Small intestine (tissue), 7 donors: ENCODE results near the gene DDX50. TPM values are rescaled to one million over a fixed set of nuclear protein-coding genes. Genes with fewer than 3 reads are reported as not detected.
A peak's percentile ranks its signal among the peaks of the same experiment; 100 is the strongest.

Experiments
- DNase-seq, 2 donors: peaks; one replicate each; pipeline versions ENCODE4 v3.0.0 to v3.0.0-alpha.2; 2013
- FAIRE-seq: peaks from 2 replicates; lab custom pipeline; 2012; peaks lifted over from hg19 to GRCh38; lab: Jason Lieb, UNC
- H3K27ac ChIP-seq, 3 donors: one replicate each; pipeline ENCODE4 v1.5.1; 2013; ENCODE audit warnings: low read length in 2 of 3, mild to moderate bottlenecking in 2 of 3, control low read depth in 1 of 3, inconsistent platforms in 1 of 3, low read depth in 1 of 3, moderate library complexity in 1 of 3
- H3K27me3 ChIP-seq, 3 donors: one replicate each; pipeline ENCODE4 v1.6.1; 2013; ENCODE audit warnings: low read length in 3 of 3, inconsistent platforms in 1 of 3; ENCODE audit not compliant: control insufficient read depth in 3 of 3, insufficient read depth in 3 of 3
- H3K36me3 ChIP-seq, 3 donors: one replicate each; pipeline ENCODE4 v1.6.1; 2013; ENCODE audit warnings: low read length in 3 of 3, inconsistent platforms in 1 of 3, low read depth in 1 of 3, mild to moderate bottlenecking in 1 of 3, moderate library complexity in 1 of 3; ENCODE audit not compliant: control insufficient read depth in 3 of 3, insufficient read depth in 2 of 3
- H3K4me1 ChIP-seq, 3 donors: one replicate each; pipeline ENCODE4 v1.6.1; 2013; ENCODE audit warnings: low read length in 2 of 3, inconsistent platforms in 1 of 3, low read depth in 1 of 3, mild to moderate bottlenecking in 1 of 3, moderate library complexity in 1 of 3; ENCODE audit not compliant: control insufficient read depth in 3 of 3, insufficient read depth in 2 of 3
- H3K4me3 ChIP-seq, 3 donors: one replicate each; pipeline ENCODE4 v1.5.1; 2013; ENCODE audit warnings: low read length in 3 of 3, control low read depth in 1 of 3, inconsistent platforms in 1 of 3, low read depth in 1 of 3, mild to moderate bottlenecking in 1 of 3, moderate library complexity in 1 of 3
- H3K9me3 ChIP-seq, 2 donors: one replicate each; pipeline ENCODE4 v1.6.1; 2013; ENCODE audit warnings: low read depth in 1 of 2, low read length in 1 of 2; ENCODE audit not compliant: control insufficient read depth in 2 of 2, insufficient read depth in 1 of 2
- WGBS, 3 donors: extraction: QIAGEN DNeasy Blood & Tissue Kit; methylation state at CpG; one replicate each; pipeline ENCODE4 v1.1.7; 2013; 5-methylcytosine and 5-hydroxymethylcytosine counted together
- polyA plus RNA-seq, 4 donors: library from polyadenylated mRNA; stranded (reverse) in 3 of 4; unstranded in 1 of 4; fragments of 200-250 nt in 3 of 4; fragments of 120-200 nt in 1 of 4; gene quantifications; one replicate each; pipeline versions ENCODE4 v1.2.1 to v1.2.3, GENCODE V29; 2013
- donor health status: healthy with polysubstance abuse.
- donor health status: control.
- donor health status: control.
- donor health status: Bipolar disorder and iron deficiency.
- donor health status: healthy.

Gene DDX50
- polyA plus RNA-seq, 4 donors = 12.3 to 35.1 (median 22.0) TPM

GRCh38 chr10:68870061-68870460 lies 31.1 kb upstream of the DDX50 start:
- Histone ChIP-seq H3K27ac (peak overlapping the region in 1 of 3 donors; percentile 75), H3K4me3 (no peak overlapping the region), H3K36me3 (no peaks in the 10 kb centered on the region), H3K9me3 (peaks cover 0 to 19% of the 10 kb centered on the region in 2 donors), H3K27me3 (no peaks in the 10 kb centered on the region), H3K4me1 (peaks cover 0 to 17% (median 6%) of the 10 kb centered on the region in 3 donors)
- FAIRE-seq (no peak), DNase-seq (no peak)
- WGBS, 3 donors = 88 to 95% (median 89%) methylated on average over 2 of the region's 2 CpGs

DNA sequence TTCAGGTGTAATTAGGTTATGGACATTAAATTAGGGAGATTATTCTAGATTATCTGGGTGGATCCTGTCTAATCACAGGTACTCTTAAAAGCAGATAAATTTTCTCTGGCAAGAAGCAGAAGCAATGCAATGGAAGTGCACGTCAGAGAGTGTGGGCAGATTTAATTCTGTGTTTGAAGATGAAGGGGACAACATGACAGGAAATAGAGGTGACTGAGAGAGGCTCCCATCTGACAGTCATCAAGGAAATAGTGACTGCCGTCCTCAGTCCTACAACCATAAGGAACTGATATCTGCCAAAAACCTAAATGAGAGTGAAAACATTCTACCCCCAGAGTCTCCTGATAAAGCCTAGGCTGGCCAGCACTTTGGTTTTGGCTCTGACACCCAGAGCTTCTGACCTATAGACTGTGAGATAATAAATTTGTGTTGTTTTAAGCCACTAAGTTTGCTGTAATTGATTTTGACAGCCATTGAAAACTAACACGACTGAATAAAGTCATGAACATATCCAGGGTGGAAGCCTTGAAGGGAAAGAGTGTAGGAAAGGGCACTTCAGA lies 30.5 kb upstream of the DDX50 start:
- H3K27me3 ChIP-seq = no peaks in the 10 kb centered on the region
- DNase-seq (no peak), FAIRE-seq (no peak)
- H3K36me3 ChIP-seq = no peaks in the 10 kb centered on the region
- 31 to 36% (median 36%) methylated on average over 3 of the region's 3 CpGs for WGBS, 3 donors
- H3K4me1 ChIP-seq = peaks cover 0 to 21% (median 6%) of the 10 kb centered on the region in 3 donors
- peak overlapping the region in 2 of 3 donors; percentile 75 to 83 for H3K27ac ChIP-seq
- H3K9me3 ChIP-seq = peaks cover 0 to 19% of the 10 kb centered on the region in 2 donors
- no peak overlapping the region for H3K4me3 ChIP-seq

DNA sequence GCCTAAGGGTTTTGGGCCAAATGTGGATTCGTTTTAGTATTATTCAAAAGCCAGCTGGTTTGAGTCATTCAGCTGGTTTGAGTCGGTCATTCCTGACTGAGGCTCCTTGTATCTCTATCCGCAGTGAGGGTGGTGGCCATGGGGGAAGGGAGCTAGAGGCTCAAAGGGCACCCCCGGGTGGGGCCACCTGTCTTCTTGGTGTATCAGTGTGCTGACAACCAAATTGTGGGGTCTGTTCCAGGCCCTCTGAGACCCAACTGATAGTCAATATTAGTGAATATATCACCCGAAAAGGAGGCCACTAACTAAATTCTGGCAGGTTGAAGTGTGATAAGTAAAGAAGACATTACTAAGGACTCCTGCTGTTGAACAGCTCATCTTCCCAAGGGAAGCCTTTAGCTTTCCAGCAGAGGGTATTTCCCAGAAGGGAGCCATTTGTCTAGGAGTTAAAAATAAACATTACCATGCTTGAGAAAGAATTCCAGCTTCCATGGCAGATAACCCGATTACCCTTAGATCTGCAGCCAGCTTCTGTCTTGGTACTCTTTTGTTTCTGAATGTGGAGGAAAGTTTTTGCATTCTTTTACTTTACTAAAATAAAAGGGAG lies 29.9 kb upstream of the DDX50 start:
- FAIRE-seq = no peak
- Histone ChIP-seq H3K27me3 (no peaks in the 10 kb centered on the region), H3K27ac (peak overlapping the region in 2 of 3 donors; percentile 75 to 83), H3K9me3 (peaks cover 0 to 19% of the 10 kb centered on the region in 2 donors), H3K36me3 (no peaks in the 10 kb centered on the region), H3K4me1 (peaks cover 0 to 27% (median 6%) of the 10 kb centered on the region in 3 donors), H3K4me3 (no peak overlapping the region)
- 29 to 38% (median 36%) methylated on average over 6 of the region's 6 CpGs for WGBS, 3 donors
- DNase-seq = peak; percentile 44 to 78

DNA sequence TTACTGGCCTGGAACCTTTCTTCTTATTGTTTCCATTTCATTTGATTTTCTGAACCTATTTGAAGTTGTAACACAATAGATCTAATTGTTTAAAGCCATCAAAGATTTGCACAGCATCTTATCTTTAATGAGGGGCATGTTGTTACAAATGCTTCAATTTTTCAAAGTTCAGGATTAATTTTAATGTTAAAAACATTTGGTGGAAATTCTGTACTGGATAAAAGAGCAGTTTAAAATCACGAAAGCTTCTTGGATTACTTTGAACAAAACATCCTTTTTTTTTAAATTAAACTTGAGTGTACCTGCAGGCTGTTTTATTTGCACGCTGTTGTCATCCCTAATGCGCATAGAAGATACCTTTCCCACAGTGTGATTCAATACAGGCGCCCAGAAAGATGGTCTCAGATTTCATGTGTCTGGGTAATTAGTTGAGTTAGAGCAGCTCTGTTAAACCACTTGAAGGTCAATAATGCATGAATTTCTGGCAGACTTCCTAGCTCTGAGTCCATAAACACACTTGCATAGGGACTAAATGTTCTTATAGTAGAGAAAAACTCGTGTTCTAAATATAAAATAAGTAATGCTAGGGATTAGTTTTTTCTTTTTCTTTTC lies 29.3 kb upstream of the DDX50 start:
- peaks cover 0 to 30% (median 6%) of the 10 kb centered on the region in 3 donors for H3K4me1 ChIP-seq
- H3K27ac ChIP-seq = peak overlapping the region in 1 of 3 donors; percentile 75
- no peaks in the 10 kb centered on the region for H3K27me3 ChIP-seq
- no peak overlapping the region for H3K4me3 ChIP-seq
- H3K36me3 ChIP-seq = no peaks in the 10 kb centered on the region
- FAIRE-seq (no peak), DNase-seq (peak; percentile 17 to 42)
- 46 to 54% (median 52%) methylated on average over 5 of the region's 5 CpGs for WGBS, 3 donors
- peaks cover 0 to 15% of the 10 kb centered on the region in 2 donors for H3K9me3 ChIP-seq

DNA sequence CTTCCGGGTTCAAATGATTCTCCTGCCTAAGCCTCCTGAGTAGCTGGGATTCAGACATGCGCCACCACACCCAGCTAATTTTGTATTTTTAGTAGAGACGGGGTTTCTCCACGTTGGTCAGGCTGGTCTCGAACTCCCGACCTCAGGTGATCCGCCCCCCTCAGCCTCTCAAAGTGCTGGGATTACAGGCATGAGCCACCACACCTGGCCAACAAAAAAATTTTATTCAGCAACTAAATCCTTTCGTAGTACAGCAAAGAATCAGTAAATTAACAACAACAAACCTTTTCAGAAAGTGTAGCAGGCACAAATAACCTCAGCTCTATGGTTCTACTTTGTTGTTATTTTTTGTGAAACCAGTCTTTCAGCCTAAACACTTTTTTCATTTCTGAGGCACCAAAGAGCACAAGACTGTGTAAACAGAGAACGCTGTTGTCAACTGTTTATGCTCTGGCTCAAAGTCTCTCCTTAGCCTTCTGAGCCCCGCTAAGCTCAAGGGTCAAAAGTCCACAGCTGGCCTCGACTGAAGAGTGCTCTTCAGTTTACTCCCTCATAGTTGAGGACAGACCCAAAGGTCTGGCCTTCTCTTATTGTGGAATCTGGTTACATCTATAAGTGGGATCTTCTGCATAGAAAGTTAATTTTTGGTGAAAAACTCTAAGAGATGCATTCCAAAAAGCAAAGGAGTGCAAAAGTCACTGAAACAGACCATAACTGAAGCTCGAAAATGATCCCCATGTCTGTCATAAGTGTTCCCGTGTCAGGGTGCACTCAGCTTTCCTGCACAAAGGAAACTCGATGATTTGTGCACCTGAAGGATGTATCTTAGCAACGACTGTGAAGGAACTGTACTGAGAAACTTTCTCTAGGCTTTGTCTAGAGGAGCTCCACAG lies 24.6 kb upstream of the DDX50 start:
- Histone ChIP-seq H3K36me3 (no peaks in the 10 kb centered on the region), H3K4me1 (peaks cover 1 to 42% (median 10%) of the 10 kb centered on the region in 3 donors), H3K27me3 (no peaks in the 10 kb centered on the region), H3K27ac (peak overlapping the region; percentile 35 to 82 (median 37)), H3K4me3 (no peak overlapping the region), H3K9me3 (no peaks in the 10 kb centered on the region)
- FAIRE-seq (peak; percentile 55), DNase-seq (peak; percentile 93 to 94)
- WGBS, 3 donors = 23 to 54% (median 44%) methylated on average over 15 of the region's 15 CpGs

DNA sequence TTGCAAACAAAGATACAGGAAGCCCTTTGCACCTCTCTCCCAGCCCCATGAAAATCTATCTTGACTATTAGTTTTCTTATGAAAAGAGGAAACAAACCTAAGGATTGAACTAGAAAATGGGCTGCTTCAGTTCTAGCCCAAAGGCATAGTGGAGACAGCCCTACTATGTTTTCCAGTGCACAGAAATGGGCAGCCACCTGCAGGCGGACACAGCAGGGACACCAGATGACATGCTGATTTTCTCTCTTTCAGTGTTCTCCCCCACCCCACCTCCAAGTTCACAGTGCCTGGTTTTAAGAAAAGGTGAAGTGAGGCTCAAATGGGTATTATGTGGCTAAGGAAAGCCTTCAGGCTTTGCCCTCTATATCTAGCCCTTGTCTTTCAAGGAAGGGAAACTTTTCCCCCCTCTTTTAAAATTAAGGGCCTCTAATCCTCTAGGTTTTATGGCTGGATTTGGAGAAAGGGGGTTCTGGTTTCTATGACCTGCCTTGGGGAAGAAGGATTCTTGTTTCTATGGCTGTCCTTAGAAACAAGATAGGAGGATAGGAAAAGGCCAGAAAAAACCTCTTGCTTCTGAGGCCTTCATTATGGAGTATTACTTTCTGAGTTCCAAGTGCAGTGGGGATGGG lies 23.5 kb upstream of the DDX50 start:
- WGBS, 3 donors = 83 to 93% (median 90%) methylated on average over 1 of the region's 1 CpG
- Histone ChIP-seq H3K27me3 (no peaks in the 10 kb centered on the region), H3K27ac (peak overlapping the region in 2 of 3 donors; percentile 12 to 82), H3K4me1 (peaks cover 1 to 37% (median 10%) of the 10 kb centered on the region in 3 donors), H3K4me3 (no peak overlapping the region), H3K9me3 (no peaks in the 10 kb centered on the region), H3K36me3 (no peaks in the 10 kb centered on the region)
- no peak for DNase-seq
- no peak for FAIRE-seq

GRCh38 chr10:68878496-68878895 lies 22.6 kb upstream of the DDX50 start:
- DNase-seq = peak; percentile 24 to 54
- no peak overlapping the region for H3K4me3 ChIP-seq
- no peaks in the 10 kb centered on the region for H3K9me3 ChIP-seq
- H3K27me3 ChIP-seq = no peaks in the 10 kb centered on the region
- peaks cover 1 to 37% (median 10%) of the 10 kb centered on the region in 3 donors for H3K4me1 ChIP-seq
- peaks cover 0 to 3% (median 0%) of the 10 kb centered on the region in 3 donors for H3K36me3 ChIP-seq
- peak overlapping the region in 1 of 3 donors; percentile 82 for H3K27ac ChIP-seq
- no peak for FAIRE-seq
